Measurements from ENCODE around the gene ZNF74.

GRCh38 chr22:20421507-20421874 lies 27.5 kb downstream of the ZNF74 start:
- TF ChIP-seq POLR2A (IDR thresholded peaks at IDR 0.05) (no peak), CTCF (IDR thresholded peaks at IDR 0.05) (no peak)
